Measurements from ENCODE around the gene CLEC1A. TPM values are rescaled to one million over a fixed set of nuclear protein-coding genes. Genes with fewer than 3 reads are reported as not detected.
A peak's percentile ranks its signal among the peaks of the same experiment; 100 is the strongest.

The CLEC1A gene
- total RNA-seq, 1 donor from 2014 or later = 15.0 TPM

DNA sequence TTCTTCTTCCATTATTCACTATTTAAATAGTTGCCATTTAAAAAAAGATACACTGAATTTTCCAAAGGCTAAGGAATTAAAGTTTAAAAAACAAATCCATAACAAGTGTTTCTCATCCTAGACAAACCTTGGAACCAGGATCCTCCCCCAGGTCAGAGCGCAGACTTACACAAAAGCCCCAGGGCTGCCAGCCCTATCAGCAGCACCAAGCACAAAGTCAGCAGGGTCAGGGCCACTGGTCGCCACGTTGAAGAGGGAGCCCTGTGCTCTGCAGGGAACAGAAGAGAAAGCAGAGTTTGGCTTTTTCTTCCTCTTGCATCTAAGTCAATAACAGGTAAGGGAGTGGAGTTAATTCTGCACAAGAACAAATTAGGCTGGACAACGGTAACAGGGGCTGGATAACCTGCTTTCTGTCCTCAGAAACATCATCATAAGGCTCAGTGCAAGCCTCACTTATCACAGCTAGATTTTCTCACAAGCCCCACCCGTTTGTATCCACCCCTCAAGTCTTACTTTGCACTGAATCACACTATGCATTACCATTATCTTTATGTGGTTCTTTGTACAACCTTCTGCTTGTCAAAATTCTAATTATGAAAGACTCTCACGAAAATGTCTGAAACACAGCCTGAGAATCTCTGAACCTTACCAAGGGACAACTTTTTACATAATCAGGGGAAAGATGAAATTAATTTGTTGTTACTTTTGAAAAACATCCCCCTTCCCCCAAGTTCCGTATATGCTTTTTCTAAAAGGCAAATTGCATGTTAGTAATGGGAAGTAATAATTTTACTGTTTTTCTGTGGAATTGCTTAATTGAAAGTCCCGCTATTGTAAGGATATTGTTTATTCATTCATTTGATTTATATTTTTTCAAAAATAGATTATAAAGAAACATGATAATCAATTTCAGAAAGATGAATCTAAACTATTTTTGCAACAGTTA is 9.6 kb downstream of the CLEC1A start:
- intact Hi-C loops (cut with DNase I) = no loop called here
- Histone ChIP-seq H3K27me3 (no peaks in the 10 kb centered on the region), H3K9me3 (no peaks in the 10 kb centered on the region), H3K27ac (no peak overlapping the region), H3K4me3 (peak overlapping the region; percentile 26), H3K4me1 (peaks cover 7% of the 10 kb centered on the region), H3K36me3 (no peaks in the 10 kb centered on the region)
- TF ChIP-seq CTCF (IDR thresholded peaks at IDR 0.05) = no peak
- no peak for DNase-seq
- ATAC-seq = no peak

DNA sequence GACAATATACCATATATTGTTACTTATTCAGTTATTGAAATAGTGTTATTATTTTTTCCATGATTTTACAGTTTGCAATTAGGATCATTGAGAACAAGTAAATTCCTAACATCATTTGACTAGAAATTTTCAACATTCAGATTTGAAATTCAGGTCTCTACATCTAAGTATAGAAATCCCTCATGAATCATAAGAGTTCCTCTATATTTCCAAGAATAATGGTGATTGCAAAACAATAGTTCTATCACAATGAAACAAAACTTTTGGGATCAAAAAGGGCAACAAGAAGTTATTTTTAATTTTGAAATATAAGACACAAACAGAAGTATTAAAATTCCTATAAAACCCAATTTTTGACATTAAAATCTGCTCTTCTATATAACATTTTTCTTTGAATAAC is 10.8 kb downstream of the CLEC1A start:
- TF ChIP-seq CTCF (IDR thresholded peaks at IDR 0.05) = no peak
- Histone ChIP-seq H3K9me3 (no peaks in the 10 kb centered on the region), H3K27ac (no peak overlapping the region), H3K4me3 (no peak overlapping the region), H3K4me1 (peaks cover 5% of the 10 kb centered on the region), H3K36me3 (no peaks in the 10 kb centered on the region), H3K27me3 (no peaks in the 10 kb centered on the region)
- DNase-seq = no peak
- intact Hi-C loops (cut with DNase I) = no loop called here
- ATAC-seq = no peak

GRCh38 chr12:10086387-10086786 is 12.4 kb downstream of the CLEC1A start:
- no peak for TF ChIP-seq CTCF (IDR thresholded peaks at IDR 0.05)
- peaks cover 5% of the 10 kb centered on the region for H3K4me1 ChIP-seq
- intact Hi-C loops (cut with DNase I) = no loop called here
- no peak overlapping the region for H3K4me3 ChIP-seq
- no peak overlapping the region for H3K27ac ChIP-seq
- no peaks in the 10 kb centered on the region for H3K27me3 ChIP-seq
- no peaks in the 10 kb centered on the region for H3K9me3 ChIP-seq
- H3K36me3 ChIP-seq = no peaks in the 10 kb centered on the region
- DNase-seq (no peak), ATAC-seq (no peak)

DNA sequence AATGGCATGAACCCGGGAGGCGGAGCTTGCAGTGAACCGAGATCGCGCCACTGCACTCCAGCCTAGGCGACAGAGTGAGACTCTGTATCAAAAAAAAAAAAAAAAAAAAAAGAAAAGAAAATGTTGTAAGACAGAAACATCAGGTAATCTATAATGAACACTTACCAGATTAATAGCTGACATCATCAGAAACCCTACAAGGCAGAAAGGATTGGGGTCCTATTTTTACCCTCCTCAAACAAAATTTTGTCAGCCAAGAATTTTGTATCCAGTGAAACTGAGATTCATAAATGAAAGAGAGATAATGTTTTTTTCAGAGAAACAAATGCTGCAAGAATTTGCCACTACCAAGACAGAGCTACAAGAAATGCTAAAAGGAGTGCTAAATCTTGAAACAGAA is 14.1 kb downstream of the CLEC1A start:
- ATAC-seq (no peak), DNase-seq (no peak)
- intact Hi-C loops (cut with DNase I) = no loop called here
- Histone ChIP-seq H3K27ac (no peak overlapping the region), H3K4me3 (no peak overlapping the region), H3K4me1 (peaks cover 5% of the 10 kb centered on the region), H3K27me3 (no peaks in the 10 kb centered on the region), H3K36me3 (no peaks in the 10 kb centered on the region), H3K9me3 (no peaks in the 10 kb centered on the region)
- TF ChIP-seq CTCF (IDR thresholded peaks at IDR 0.05) = no peak

GRCh38 chr12:10082117-10082874 is 16.5 kb downstream of the CLEC1A start:
- no peak overlapping the region for H3K27ac ChIP-seq
- no peaks in the 10 kb centered on the region for H3K27me3 ChIP-seq
- no peak overlapping the region for H3K4me3 ChIP-seq
- H3K9me3 ChIP-seq = no peaks in the 10 kb centered on the region
- no peaks in the 10 kb centered on the region for H3K4me1 ChIP-seq
- DNase-seq (no peak), ATAC-seq (peak; percentile 52)
- no peaks in the 10 kb centered on the region for H3K36me3 ChIP-seq
- no peak for TF ChIP-seq CTCF (IDR thresholded peaks at IDR 0.05)
- intact Hi-C loops (cut with DNase I) = no loop called here

All from upper lobe of right lung (tissue), 1 donor.